Tibial artery (tissue), 4 donors: ENCODE results near the gene FOXF1.

Source experiments
- DNase-seq, 2 donors: peaks; one replicate each; pipeline ENCODE4 v3.0.0-alpha.2; 2019
- H3K27ac ChIP-seq, 2 donors: fragments of 200-600 bp; sonication (generic) in 1 of 2; 1 replicate in 1 of 2; 2 replicates in 1 of 2; pipeline ENCODE4 v1.5.1; 2018 to 2019; ENCODE audit warnings: mild to moderate bottlenecking in 1 of 2
- H3K27me3 ChIP-seq, 2 donors: fragments of 200-600 bp; sonication (generic) in 1 of 2; one replicate each; pipeline versions ENCODE4 v1.5.1 to v1.6.0; 2016 to 2019
- H3K36me3 ChIP-seq, 3 donors: fragments of 200-600 bp; sonication (generic) in 2 of 3; one replicate each; pipeline ENCODE4 v1.5.1; 2016 to 2019; ENCODE audit warnings: mild to moderate bottlenecking in 2 of 3
- H3K4me1 ChIP-seq, 4 donors: fragments of 200-600 bp; sonication (generic) in 2 of 4; 1 replicate in 3 of 4; 2 replicates in 1 of 4; pipeline ENCODE4 v1.5.1; 2016 to 2019
- H3K4me3 ChIP-seq, 2 donors: fragments of 200-600 bp; sonication (generic) in 1 of 2; 1 replicate in 1 of 2; 2 replicates in 1 of 2; pipeline ENCODE4 v1.5.1; 2018 to 2019; ENCODE audit warnings: mild to moderate bottlenecking in 2 of 2
- H3K9me3 ChIP-seq, 3 donors: fragments of 200-600 bp; sonication (generic) in 1 of 3; one replicate each; pipeline ENCODE4 v1.5.1; 2016 to 2019
- intact Hi-C: fragments of 100-400 bp; cut with DNase I; formaldehyde crosslinking; loops from one replicate; pipeline ENCODE4 v1.15.0; 2023; ENCODE audit warnings: low total_unique reads
- TF ChIP-seq, protein P1 (sequence below), 2 experiments: fragments of 200-600 bp in 1 of 2; fragments of 450-650 bp in 1 of 2; IDR thresholded peaks; one replicate each; pipeline ENCODE4 v1.5.1; 2017 to 2019; ENCODE audit warnings: antibody characterized with exemption in 2 of 2, mild to moderate bottlenecking in 1 of 2, moderate library complexity in 1 of 2

Gene FOXF1

DNA sequence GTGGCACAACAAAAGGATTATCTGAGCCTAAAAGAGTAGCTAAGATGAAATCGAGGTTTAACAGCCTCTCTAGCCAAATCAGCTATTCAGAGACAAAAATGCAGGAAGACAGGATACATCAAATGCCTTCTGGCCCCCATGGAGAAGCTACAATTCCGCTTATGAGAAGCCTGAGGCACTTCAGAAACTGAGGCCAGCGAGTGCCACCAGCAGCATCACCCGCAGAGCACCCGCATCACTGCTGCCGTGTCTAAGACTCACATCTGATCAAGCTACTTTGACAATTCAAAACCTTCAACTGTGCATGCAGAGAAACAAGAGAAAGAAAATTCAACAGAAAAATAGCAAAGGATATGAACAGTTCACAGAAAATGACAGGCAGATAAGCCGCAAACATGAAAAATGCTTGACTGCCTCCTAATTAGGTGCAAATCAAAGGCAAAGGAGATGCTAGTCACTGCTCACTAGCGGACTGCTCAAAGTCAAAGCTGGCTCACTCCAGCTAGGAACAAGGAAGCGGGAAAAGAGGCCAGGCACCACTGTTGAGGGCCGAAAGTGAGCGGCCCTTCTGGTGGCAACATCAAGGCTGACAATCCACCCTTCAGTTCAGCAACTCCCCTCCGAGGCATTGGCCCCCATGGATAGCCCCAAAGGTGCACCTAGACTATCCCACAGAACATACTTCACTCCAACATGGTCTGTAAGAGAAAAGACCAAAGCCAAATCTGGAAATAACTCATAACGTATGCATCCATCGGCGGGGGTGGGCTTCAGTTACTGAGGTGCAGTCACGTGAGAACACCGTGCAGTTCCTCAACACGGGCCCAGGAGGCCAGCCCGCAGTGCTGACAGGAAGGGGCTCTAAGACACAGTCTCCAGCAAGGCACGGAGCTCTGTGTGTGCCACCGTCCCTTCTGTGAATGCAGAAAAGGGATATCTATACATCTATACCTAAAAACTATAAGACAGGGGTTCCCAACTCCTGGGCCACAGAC lies 32.7 kb downstream of the FOXF1 start:
- Histone ChIP-seq H3K4me1 (peaks cover 0 to 6% (median 0%) of the 10 kb centered on the region in 4 donors), H3K27ac (no peak overlapping the region), H3K4me3 (no peak overlapping the region), H3K9me3 (no peaks in the 10 kb centered on the region), H3K27me3 (no peaks in the 10 kb centered on the region), H3K36me3 (peaks cover 62 to 91% (median 86%) of the 10 kb centered on the region in 3 donors)
- intact Hi-C loops = no loop called here
- TF ChIP-seq, protein P1, sequence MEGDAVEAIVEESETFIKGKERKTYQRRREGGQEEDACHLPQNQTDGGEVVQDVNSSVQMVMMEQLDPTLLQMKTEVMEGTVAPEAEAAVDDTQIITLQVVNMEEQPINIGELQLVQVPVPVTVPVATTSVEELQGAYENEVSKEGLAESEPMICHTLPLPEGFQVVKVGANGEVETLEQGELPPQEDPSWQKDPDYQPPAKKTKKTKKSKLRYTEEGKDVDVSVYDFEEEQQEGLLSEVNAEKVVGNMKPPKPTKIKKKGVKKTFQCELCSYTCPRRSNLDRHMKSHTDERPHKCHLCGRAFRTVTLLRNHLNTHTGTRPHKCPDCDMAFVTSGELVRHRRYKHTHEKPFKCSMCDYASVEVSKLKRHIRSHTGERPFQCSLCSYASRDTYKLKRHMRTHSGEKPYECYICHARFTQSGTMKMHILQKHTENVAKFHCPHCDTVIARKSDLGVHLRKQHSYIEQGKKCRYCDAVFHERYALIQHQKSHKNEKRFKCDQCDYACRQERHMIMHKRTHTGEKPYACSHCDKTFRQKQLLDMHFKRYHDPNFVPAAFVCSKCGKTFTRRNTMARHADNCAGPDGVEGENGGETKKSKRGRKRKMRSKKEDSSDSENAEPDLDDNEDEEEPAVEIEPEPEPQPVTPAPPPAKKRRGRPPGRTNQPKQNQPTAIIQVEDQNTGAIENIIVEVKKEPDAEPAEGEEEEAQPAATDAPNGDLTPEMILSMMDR (IDR thresholded peaks at IDR 0.05) = no peak
- no peak for DNase-seq

DNA sequence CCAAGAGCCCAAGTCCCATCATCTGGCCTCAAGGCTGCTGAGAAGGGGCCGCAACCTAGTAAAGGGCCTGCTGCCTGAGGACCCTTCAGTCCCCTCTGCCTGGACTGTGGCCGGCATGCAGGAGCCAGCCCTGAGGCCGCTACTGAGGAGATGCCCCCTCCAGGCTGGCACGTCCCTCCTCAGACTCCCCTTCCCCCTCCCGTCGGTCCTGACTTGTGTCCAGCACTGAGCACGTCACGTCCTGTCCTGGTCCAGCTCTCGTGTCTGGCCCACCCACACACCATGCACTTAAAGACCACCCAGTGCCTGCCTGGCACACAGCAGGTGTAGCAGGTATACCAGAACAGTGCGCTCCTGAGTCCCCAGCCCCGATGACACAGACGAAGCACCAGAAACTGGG lies 35.2 kb downstream of the FOXF1 start:
- H3K36me3 ChIP-seq = peaks cover 49 to 85% (median 81%) of the 10 kb centered on the region in 3 donors
- peaks cover 0 to 6% (median 0%) of the 10 kb centered on the region in 4 donors for H3K4me1 ChIP-seq

DNA sequence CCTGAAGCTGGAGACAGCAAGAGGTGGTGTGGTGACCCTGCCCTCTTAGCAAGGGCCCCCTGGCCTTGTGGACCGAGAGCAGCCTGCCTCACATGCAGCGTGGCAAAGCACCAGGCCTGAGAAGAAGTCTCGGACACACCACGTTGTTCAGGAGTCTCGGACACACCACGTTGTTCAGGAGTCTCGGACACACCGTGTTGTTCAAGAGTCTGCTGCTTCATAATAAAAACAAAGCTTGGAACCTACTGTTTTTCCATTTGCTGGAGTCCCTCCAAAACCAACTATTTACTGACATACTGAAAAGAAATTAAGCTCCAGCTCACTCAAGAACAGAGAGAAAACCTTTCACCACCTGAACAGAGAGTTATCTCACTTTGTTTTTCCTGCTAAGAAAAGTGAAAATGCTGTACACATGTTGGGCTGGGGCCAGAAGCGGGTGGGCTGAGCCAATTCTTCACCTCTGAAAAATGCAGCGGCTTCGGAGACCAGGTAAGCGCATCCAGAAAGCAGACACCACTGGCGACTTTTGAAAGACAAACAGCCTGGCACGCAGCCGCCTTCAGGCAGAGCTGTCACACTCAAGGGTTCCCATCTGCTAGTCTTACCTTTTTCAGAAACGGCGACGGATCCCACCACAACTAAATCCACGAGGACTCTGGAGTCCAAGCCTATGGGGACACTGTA lies 35.8 kb downstream of the FOXF1 start:
- H3K36me3 ChIP-seq = peaks cover 42 to 85% (median 81%) of the 10 kb centered on the region in 3 donors
- no peak overlapping the region for H3K4me3 ChIP-seq
- peaks cover 0 to 6% (median 0%) of the 10 kb centered on the region in 4 donors for H3K4me1 ChIP-seq
- no peaks in the 10 kb centered on the region for H3K27me3 ChIP-seq
- H3K9me3 ChIP-seq = no peaks in the 10 kb centered on the region
- H3K27ac ChIP-seq = no peak overlapping the region
- DNase-seq = no peak
- intact Hi-C loops = no loop called here
- TF ChIP-seq, protein P1 (IDR thresholded peaks at IDR 0.05) = no peak

More for the DNA sequence above, 35.2 kb downstream of the FOXF1 start:
- no peaks in the 10 kb centered on the region for H3K9me3 ChIP-seq
- intact Hi-C loops = no loop called here
- no peak overlapping the region for H3K4me3 ChIP-seq
- no peaks in the 10 kb centered on the region for H3K27me3 ChIP-seq
- TF ChIP-seq, protein P1 (IDR thresholded peaks at IDR 0.05) = no peak
- no peak for DNase-seq
- H3K27ac ChIP-seq = no peak overlapping the region

- Histone ChIP-seq H3K27ac (no peak overlapping the region), H3K4me3 (no peak overlapping the region), H3K27me3 (no peaks in the 10 kb centered on the region), H3K36me3 (peaks cover 37 to 85% (median 76%) of the 10 kb centered on the region in 3 donors), H3K4me1 (peaks cover 0 to 6% (median 0%) of the 10 kb centered on the region in 4 donors), H3K9me3 (no peaks in the 10 kb centered on the region)
- TF ChIP-seq, protein P1 (IDR thresholded peaks at IDR 0.05) = no peak
- intact Hi-C loops = no loop called here
- DNase-seq = no peak
Measured at GRCh38 chr16:86546638-86547013, 36.3 kb downstream of the FOXF1 start.

DNA sequence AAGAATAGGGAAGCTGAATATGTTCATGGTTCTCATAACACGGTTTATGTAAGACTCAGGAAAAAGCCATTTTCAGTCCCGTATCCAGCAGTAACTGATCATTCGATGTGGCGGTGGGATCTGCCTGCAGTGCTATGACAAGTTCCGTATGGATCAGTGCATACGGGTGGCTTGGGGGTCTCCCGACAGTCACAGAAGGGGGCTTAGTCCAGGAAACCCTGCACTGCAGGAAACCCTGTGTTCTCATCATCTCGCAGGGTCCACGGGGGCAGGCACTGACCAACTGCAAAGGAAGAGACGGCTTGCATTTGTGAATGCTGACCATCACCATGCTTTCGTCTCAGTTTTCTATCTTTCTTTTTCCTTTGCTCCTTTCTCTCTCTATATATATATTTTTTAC lies 37.0 kb downstream of the FOXF1 start:
- Histone ChIP-seq H3K36me3 (peaks cover 30 to 85% (median 69%) of the 10 kb centered on the region in 3 donors), H3K4me3 (no peak overlapping the region), H3K27me3 (no peaks in the 10 kb centered on the region), H3K9me3 (no peaks in the 10 kb centered on the region), H3K4me1 (peaks cover 0 to 6% (median 0%) of the 10 kb centered on the region in 4 donors), H3K27ac (no peak overlapping the region)
- no peak for DNase-seq
- intact Hi-C loops = no loop called here
- TF ChIP-seq, protein P1 (IDR thresholded peaks at IDR 0.05) = no peak
